Left lobe of liver (tissue), 2 donors: Measurements from ENCODE around the gene ANP32B. TPM values are rescaled to one million over a fixed set of nuclear protein-coding genes. Genes with fewer than 3 reads are reported as not detected.
A peak's percentile ranks its signal among the peaks of the same experiment; 100 is the strongest.
"Not testable (repeated sequence)": the region's sequence is repeated elsewhere in the genome, so short reads cannot be mapped to it uniquely, and the experiment has no call there.

Source experiments
- ATAC-seq: fragments of 200-7000 bp; cut with Tn5 transposase; one replicate; pipeline ENCODE4 v1.9.1; 2020; ENCODE audit warnings: mild to moderate bottlenecking, moderate library complexity
- DNase-seq: peaks from one replicate; pipeline ENCODE4 v3.0.0-alpha.2; 2020; ENCODE audit warnings: low spot score
- total RNA-seq: library from RNA; stranded (reverse); gene quantifications from one replicate; pipeline ENCODE4 v1.2.1, GENCODE V29; 2021
- donor health status: DM: no; HTN: no; CAD: no; lungs with moderate emphysema.
- donor health status: DM: no; HTN: yes; CAD: no.

ANP32B gene
- total RNA-seq, 1 donor from 2014 or later = 29.0 TPM

DNA sequence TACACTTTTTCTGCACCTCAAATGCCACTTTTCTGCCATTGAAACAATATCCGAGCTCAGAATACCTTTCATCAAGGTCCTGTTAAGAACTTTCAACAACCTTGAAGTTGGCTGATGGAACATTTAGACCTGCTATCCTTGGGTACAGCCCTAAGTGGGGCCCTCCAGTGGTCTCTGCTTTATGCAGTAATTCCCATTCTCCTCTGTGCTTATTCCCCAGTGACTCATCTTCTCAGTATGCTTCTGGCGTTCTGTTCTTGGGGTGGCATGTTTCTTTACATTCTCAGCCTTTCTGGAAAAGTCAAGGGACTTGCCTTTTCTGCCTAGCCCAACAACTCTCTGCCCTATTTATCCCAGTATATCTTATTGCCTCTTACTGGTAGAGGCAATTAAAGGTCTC lies 7.1 kb downstream of the ANP32B start:
- no peak for ATAC-seq
- no peak for DNase-seq

DNA sequence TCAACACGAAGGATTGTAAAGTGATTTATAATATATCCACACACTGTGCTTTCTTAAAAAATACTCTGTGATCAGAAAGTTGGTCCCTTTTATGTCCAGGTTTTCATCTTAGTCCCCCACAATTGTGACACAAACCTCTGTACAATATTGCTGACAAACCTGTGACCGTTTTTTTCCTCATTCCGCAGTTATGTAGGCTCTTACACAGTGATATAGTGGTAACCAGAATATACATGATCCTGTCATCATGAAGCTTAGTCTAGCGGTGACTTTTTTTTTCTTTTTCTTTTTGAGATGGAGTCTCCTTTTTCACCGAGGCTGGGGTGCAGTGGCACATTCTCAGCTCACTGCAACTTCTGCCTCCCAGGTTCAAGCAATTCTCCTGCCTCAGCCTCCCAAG lies 8.7 kb downstream of the ANP32B start:
- ATAC-seq (no peak), DNase-seq (no peak)

DNA sequence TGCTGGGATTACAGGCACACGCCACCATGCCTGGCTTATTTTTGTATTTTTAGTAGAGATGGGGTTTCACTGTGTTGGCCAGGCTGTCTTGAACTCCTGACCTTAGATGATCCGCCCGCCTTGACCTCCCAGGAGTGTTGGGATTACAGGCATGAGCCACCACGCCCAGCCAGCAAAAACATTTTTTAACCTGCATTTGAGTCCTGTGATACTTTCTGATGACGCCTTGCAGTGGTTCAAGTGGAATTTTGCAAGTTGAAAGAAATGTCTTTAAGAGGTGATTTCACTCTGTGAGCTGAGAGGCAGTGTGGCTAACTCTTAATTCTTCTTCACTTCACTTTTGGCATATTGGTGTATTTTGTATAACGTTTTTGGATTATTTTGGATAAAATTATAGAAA lies 9.1 kb downstream of the ANP32B start:
- DNase-seq (no peak), ATAC-seq (no peak)

DNA sequence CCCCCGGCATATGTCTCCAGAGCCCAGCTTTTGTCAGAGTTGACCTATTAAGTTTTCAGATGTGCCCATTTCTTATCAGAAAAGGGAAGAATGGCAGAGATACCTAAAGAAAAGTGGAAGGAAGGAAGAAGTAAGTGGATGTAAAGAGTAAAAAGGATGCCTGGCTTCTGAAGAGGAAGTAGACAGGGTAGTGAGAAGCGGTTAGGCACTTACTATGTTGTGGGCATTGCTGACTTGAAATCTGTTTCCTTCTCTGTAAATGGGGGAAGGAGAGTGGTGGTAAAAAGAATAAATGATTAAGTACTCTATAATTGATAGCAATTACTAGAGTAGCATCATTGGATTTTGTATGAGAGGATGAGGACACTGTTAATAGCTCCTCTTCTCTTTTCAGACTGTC lies 9.9 kb downstream of the ANP32B start:
- DNase-seq = no peak

GRCh38 chr9:97994703-97995102 lies 11.6 kb downstream of the ANP32B start:
- ATAC-seq (no peak), DNase-seq (no peak)

More for the DNA sequence above, 9.9 kb downstream of the ANP32B start:
- no peak for ATAC-seq

DNA sequence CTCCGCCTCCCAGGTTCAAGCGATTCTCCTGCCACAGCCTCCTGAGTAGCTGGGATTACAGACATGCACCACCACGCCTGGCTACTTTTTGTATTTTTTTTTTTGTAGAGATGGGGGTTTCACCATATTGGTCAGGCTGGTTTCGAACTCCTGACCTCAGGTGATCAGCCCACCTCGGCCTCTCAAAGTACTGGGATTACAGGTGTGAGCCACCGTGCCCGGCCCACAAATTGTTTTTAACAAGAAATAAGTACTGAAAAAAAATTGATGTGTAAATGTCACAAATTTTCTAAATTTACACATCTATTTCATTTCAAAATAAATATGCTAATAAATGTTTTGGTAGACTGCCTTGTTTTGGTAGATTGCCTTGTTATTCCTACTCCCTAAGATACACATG lies 13.5 kb downstream of the ANP32B start:
- ATAC-seq, DNase-seq: not testable (repeated sequence)

DNA sequence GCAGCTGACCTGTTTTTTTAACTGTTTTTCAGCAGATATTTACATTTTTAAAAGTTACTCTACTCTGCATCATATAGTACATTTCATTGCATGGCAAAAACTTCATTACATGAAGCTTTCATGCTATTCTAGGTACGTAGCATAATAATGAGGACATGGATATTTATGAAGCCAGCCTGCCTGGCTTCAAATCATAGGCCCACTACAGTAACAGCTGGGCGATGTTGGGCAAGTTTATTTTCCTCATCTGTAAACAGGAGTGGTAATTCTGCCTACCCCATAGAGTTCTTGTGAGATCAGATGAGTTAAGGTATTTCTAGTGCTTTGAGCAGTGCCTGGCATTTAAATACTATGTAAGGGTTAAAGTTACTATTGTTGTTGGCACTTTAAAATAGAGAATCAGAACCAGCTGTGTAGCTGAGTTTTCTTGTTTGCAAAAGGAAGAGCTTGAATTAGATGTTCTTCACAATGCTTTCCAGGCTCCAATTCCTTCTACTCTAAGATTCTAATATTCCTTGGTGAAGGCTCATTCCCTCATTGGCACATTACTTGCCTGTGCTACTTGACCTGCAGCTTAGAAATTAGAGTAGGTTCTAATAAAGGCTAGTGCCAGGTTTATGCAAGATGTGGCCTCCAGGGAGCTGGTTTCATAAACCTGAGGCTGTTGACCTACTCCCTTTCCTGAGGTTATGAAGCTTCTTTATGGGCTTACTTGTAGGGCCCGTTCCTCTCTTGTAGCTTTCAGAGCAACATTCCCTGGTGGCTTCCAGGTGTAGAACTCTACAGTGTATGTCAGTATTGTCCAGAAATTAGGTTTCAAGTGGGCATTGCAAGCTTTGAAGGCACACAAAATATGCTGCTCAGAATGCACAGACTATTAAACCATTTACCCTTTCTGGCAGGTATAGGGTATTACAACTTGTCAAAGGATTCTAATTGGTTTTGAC lies 14.5 kb downstream of the ANP32B start:
- ATAC-seq = peak; percentile 58
- no peak for DNase-seq

DNA sequence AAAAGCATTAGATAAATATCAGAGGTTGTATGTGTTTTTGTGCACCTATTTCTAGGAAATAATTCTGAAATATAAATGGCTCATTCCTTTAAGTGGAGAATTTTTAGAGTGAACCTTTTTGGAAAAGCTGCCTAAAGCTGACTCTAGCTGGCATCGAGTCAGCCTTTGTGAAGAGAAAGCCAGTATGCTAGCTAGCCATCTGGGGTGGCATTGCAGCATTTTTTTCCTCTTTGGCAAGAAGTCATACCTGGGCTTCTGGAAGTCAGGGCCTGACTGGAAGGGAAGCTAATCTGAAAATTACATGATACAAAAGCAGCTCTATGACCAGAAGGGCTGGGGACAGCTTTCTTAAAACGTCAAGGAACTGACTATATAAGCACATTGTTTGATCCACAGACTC lies 19.7 kb downstream of the ANP32B start:
- DNase-seq (no peak), ATAC-seq (peak; percentile 55)

- DNase-seq = no peak
- no peak for ATAC-seq
These were observed 23.1 kb downstream of the ANP32B start for GRCh38 chr9:98006127-98006796.

- ATAC-seq = no peak
- no peak for DNase-seq
These were observed 24.2 kb downstream of the ANP32B start for GRCh38 chr9:98007251-98007928.

- DNase-seq (no peak), ATAC-seq (no peak)
These were observed 25.6 kb downstream of the ANP32B start for GRCh38 chr9:98008764-98009163.

GRCh38 chr9:98009437-98009836 lies 26.3 kb downstream of the ANP32B start:
- ATAC-seq = no peak
- no peak for DNase-seq

DNA sequence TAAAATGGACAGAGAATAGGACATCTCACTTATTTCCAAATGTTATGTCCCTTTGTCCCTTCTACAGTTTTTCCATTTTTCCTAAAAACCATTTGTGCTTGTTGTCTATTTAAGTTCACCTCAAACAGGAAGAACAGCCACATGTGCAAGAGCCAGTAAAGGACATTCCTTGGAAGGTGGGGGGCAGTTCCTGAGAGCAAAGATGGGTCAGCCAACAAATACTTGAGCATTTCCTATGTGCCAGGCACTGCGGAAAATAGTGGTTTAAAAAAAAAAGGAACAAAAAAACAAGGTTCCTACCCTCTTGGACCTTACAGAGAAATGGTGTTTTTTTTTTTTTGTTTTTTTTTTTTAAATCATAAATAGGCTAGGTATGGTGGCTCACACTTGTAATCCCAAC lies 26.8 kb downstream of the ANP32B start:
- DNase-seq (no peak), ATAC-seq (peak; percentile 44)

GRCh38 chr9:98010445-98010844 lies 27.3 kb downstream of the ANP32B start:
- ATAC-seq (peak; percentile 34), DNase-seq (no peak)

- ATAC-seq = no peak
- no peak for DNase-seq
These were observed 28.0 kb downstream of the ANP32B start for GRCh38 chr9:98011122-98011521.

GRCh38 chr9:98016137-98016680 lies 33.1 kb downstream of the ANP32B start:
- ATAC-seq (no peak), DNase-seq (no peak)

DNA sequence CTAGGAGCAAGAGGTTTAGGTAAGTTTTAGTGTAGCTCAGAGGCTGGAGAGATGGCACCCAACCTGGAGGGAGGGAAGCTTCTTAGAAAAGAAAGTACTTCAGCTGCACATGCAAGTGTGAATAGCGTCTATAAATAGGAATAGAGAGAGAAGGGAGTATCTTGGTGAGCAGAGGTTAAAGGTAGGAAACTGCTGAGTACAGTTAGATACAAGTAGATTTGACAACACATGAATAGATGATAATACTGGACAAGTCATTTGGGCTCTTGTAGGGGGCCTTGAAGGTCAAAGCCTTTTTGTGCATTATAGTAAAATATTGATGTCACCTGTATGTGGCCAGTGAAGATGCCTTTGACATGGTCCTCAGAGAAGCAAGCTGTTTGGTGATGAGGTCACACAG lies 34.2 kb downstream of the ANP32B start:
- ATAC-seq = no peak
- no peak for DNase-seq

DNA sequence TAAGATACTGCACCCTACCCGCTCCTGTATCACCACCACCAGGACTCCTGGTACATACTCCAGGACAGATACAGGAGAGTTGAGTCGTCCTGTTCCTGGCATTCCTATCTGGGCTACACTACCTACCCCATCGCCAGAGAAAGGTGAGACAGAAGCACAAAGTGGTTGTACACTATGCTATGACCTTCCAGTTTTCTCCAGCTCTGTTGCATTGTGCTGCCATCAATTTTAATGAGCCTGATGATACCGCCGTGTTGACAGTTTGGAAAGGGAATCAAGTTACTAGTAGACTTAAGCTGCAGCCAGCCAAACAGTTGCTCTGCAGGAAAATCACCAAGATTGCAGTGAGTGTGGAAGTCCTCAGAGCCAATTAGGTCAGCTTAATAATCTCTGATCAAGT lies 35.2 kb downstream of the ANP32B start:
- ATAC-seq = no peak
- DNase-seq = no peak

DNA sequence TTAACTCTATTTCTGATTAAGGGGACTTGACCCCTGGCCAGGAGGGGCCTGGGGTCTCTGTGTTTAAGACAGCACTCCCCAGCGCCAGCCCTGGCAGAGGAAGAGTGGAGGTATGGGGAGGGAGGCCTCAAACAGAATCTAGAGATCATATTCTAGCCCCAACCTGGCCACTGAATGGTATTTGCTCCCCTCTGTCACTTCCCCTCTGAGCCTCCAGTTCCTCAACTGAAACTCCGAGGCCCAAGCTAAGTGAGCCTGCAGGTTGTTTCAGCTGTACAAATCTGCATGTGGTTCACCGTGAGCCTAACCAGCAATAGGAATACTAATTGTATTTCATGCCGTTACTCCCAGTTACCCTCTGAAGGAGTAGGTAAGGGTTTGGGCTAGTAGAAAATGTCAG lies 36.0 kb downstream of the ANP32B start:
- ATAC-seq (no peak), DNase-seq (no peak)

DNA sequence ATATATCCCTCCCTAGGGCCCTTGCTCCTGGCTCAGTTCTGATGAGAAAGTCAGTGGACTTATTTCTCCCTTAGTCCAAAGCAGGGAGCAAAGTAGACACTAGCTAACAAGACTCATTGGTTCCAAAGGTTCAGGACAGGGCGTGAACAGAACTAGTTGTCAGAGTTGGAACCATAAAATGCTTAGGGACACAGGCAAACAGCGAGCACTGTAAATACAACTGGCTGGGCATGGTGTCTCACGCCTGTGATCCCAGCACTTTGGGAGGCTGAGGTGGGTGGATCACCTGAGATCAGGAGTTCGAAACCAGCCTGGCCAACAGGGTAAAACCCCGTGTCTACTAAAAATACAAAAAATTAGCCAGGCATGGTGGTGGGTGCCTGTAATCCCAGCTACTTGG lies 36.7 kb downstream of the ANP32B start:
- ATAC-seq, DNase-seq: not testable (repeated sequence)

DNA sequence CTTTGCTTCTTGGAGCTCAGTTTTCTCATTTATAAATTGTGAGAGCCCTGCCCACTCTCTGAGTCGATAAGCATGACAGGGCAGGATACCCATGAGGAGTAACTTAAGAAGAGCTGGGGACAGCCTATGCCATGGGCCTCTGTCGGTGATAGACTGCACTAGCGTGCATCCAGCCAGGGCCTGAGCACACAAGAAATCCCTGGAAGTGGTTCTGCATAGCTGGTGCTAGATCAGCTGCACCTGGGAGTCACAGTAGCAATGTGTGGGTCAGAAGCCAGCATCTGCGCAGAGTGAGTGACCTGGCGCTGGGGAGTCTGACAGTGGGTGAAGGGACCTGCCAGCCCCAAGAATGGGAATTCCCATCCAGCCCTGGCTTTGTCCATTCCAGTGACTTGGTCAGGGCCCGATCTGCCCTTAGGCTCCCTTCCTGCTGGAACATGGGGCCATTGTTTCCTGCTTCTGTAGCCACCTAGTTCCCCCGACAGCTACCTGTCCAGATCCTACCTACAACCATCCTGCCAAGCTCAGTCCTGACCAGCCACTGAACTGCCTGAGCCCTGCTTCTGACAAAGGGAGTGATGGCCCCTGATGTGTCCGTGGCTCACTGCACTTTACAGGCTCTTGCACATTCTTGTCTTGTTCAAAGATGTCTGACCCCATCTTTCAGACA lies 37.5 kb downstream of the ANP32B start:
- ATAC-seq = no peak
- no peak for DNase-seq
